ENCODE data around the gene SLC12A2.

DNA sequence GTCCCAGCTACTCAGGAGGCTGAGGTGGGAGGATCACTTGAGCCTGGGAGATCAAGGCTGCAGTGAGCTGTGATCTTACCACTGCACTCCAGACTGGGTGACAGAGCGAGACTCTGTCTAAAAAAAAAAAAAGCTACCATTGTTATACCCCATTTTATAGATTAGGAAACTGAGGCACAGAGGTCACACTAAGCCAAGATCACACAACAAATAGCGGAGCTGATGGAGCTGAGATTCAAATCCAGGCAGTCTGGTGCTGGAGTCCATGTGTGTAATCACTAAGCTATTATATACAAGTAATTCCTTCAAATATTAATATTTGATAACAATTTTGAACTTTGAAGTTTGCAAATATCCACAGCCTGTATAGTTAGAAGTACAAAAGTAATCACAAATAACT, 6.0 kb upstream of the SLC12A2 start:
- TF ChIP-seq, protein P1, sequence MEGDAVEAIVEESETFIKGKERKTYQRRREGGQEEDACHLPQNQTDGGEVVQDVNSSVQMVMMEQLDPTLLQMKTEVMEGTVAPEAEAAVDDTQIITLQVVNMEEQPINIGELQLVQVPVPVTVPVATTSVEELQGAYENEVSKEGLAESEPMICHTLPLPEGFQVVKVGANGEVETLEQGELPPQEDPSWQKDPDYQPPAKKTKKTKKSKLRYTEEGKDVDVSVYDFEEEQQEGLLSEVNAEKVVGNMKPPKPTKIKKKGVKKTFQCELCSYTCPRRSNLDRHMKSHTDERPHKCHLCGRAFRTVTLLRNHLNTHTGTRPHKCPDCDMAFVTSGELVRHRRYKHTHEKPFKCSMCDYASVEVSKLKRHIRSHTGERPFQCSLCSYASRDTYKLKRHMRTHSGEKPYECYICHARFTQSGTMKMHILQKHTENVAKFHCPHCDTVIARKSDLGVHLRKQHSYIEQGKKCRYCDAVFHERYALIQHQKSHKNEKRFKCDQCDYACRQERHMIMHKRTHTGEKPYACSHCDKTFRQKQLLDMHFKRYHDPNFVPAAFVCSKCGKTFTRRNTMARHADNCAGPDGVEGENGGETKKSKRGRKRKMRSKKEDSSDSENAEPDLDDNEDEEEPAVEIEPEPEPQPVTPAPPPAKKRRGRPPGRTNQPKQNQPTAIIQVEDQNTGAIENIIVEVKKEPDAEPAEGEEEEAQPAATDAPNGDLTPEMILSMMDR (IDR thresholded peaks at IDR 0.05) = no peak
- TF ChIP-seq POLR2A (IDR thresholded peaks at IDR 0.05) = no peak
